SK-N-MC (cell line): ENCODE data around the gene CTAGE1.

ENCODE experiments used
- EZH2 ChIP-seq: fragments of 200-600 bp; sonication (generic); IDR thresholded peaks from one replicate; pipeline ENCODE4 v1.6.1; 2017; ENCODE audit warnings: antibody characterized with exemption
- FOXP2 ChIP-seq: optimal IDR thresholded peaks from 2 replicates; pipeline ENCODE3; 2011; ENCODE audit warnings: mild to moderate bottlenecking, moderate library complexity; ENCODE audit not compliant: insufficient read depth; ENCODE audit errors: extremely low read length, control extremely low read depth
- POLR2AphosphoS5 ChIP-seq: IDR thresholded peaks from 2 replicates; pipeline ENCODE4 v1.6.1; 2012; ENCODE audit warnings: mild to moderate bottlenecking, low read depth, low read length, borderline replicate concordance

GRCh38 chr18:22377769-22378168 is 39.9 kb downstream of the CTAGE1 start:
- TF ChIP-seq POLR2AphosphoS5 (no peak), EZH2 (no peak), FOXP2 (no peak)
